Activated naive CD4-positive, alpha-beta T cell treated with anti-CD3 and anti-CD28 coated beads, Interleukin-2, amount 10 ng/mL, durations not matched to agents 7 days and 5 days (primary cell): ENCODE data around the gene HUS1.

ENCODE experiments used
- CTCF ChIA-PET: fragments of 350-600 bp; sonication (Branson Sonifier 250); formaldehyde crosslinking; loops from one replicate; lab custom pipeline; 2021; ENCODE audit warnings: antibody characterized with exemption; lab: Charles Lee
- DNase-seq: peaks from one replicate; pipeline ENCODE4 v3.0.0-alpha.2; 2020
- H3K27ac Mint-ChIP-seq: one replicate; pipeline ENCODE4 v1.8.0; 2021; ENCODE audit warnings: mild to moderate bottlenecking, moderate library complexity, mixed read lengths
- H3K27me3 Mint-ChIP-seq: one replicate; pipeline ENCODE4 v1.8.0; 2021; ENCODE audit warnings: mild to moderate bottlenecking, mixed read lengths
- H3K36me3 Mint-ChIP-seq: one replicate; pipeline ENCODE4 v1.8.0; 2021; ENCODE audit warnings: mixed read lengths
- H3K4me1 Mint-ChIP-seq: one replicate; pipeline ENCODE4 v1.8.0; 2021; ENCODE audit warnings: mixed read lengths
- H3K4me3 Mint-ChIP-seq: one replicate; pipeline ENCODE4 v1.8.0; 2021; ENCODE audit warnings: mild to moderate bottlenecking, moderate library complexity, mixed read lengths
- H3K9me3 Mint-ChIP-seq: one replicate; pipeline ENCODE4 v1.8.0; 2021; ENCODE audit warnings: mixed read lengths

The HUS1 gene

GRCh38 chr7:47914717-47915615, 64.4 kb downstream of the HUS1 start:
- H3K4me3 Mint-ChIP-seq, result no peak overlapping the region
- no peaks in the 10 kb centered on the region for H3K4me1 Mint-ChIP-seq
- no peak for DNase-seq
- peaks cover 4% of the 10 kb centered on the region for H3K27me3 Mint-ChIP-seq
- H3K27ac Mint-ChIP-seq, result no peak overlapping the region
- CTCF ChIA-PET, result interaction anchor here (1.2 kb wide), 1 partner anchor 23 kb away, joined by 3 read pairs; no protein-coding TSS in a partner anchor
- no peaks in the 10 kb centered on the region for H3K9me3 Mint-ChIP-seq
- H3K36me3 Mint-ChIP-seq, result no peaks in the 10 kb centered on the region
